Measurements from ENCODE around the gene CDYL. TPM values are rescaled to one million over a fixed set of nuclear protein-coding genes. Genes with fewer than 3 reads are reported as not detected.

Gene CDYL
- total RNA-seq, 1 experiment from 2014 or later, result 38.4 TPM

DNA sequence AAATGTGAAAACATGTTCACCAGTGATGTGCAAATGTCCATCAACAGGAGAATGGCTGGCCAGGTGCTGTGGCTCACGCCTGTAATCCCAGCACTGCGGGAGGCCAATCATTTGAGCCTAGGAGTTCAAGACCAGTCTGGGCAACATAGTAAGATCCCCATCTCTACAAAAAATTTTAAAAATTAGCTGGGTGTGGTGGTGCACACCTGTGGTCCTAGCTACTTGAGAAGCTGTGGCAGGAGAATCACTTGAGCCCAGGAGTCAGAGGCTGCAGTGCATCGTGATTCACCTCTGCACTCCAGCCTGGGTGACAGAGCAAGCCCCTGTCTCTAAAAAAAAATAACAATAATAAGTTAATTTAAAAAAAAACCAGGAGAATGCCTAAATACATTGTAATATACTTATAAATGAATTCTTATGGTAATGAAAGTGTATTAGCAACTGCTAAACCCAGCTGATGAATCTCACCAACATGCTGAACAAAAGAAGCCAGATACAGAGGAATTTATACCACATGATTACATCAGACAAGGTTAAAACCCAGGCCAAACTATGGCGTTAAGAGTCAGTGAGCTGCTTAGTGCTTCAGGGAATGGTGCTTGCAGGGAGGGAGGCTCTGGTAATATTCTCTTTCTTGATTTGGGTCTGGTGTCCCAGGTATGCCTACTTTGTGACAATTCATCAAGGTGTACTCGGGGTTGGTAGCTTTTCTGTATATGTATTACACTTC, 191.3 kb downstream of the CDYL start:
- Histone ChIP-seq H3K27me3 (ENCODE audit: low read length) (no peaks in the 10 kb centered on the region), H3K36me3 (ENCODE audit: low read depth, low read length) (no peaks in the 10 kb centered on the region), H3K9me3 (ENCODE audit: low read length) (no peaks in the 10 kb centered on the region), H3K4me1 (ENCODE audit: insufficient read depth, low read length) (no peaks in the 10 kb centered on the region), H3F3A (ENCODE audit: low read length, unreplicated experiment) (no peaks in the 10 kb centered on the region), H3K4me2 (ENCODE audit: low read length) (no peak overlapping the region), H3K9me2 (replicated peaks; ENCODE audit: low read length) (no peaks in the 10 kb centered on the region), H3K27ac (ENCODE audit: low read length) (no peak overlapping the region), H4K20me1 (ENCODE audit: low read length) (no peaks in the 10 kb centered on the region), H3K9ac (ENCODE audit: low read length) (no peak overlapping the region), H3K4me3 (ENCODE audit: low read length) (no peak overlapping the region), H3K79me2 (ENCODE audit: low read length) (no peaks in the 10 kb centered on the region), H2AFZ (ENCODE audit: low read length) (no peak overlapping the region)
- TF ChIP-seq, protein P1, sequence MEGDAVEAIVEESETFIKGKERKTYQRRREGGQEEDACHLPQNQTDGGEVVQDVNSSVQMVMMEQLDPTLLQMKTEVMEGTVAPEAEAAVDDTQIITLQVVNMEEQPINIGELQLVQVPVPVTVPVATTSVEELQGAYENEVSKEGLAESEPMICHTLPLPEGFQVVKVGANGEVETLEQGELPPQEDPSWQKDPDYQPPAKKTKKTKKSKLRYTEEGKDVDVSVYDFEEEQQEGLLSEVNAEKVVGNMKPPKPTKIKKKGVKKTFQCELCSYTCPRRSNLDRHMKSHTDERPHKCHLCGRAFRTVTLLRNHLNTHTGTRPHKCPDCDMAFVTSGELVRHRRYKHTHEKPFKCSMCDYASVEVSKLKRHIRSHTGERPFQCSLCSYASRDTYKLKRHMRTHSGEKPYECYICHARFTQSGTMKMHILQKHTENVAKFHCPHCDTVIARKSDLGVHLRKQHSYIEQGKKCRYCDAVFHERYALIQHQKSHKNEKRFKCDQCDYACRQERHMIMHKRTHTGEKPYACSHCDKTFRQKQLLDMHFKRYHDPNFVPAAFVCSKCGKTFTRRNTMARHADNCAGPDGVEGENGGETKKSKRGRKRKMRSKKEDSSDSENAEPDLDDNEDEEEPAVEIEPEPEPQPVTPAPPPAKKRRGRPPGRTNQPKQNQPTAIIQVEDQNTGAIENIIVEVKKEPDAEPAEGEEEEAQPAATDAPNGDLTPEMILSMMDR (conservative IDR thresholded peaks at IDR 0.05; ENCODE audit: low read depth, low read length), result no peak
- TF ChIP-seq EZH2 (IDR thresholded peaks at IDR 0.05; ENCODE audit: low read length, unreplicated experiment) (no peak), EZH2phosphoT487 (IDR thresholded peaks at IDR 0.05; ENCODE audit: borderline replicate concordance, low read length) (no peak)
- ChIA-PET CTCF (no interaction called here), POLR2A (ENCODE audit: unreplicated experiment) (no interaction called here)
- intact Hi-C loops (cut with micrococcal nuclease), result no loop called here
- no peak for ATAC-seq
- BruUV-seq (replicated peaks), result no TSS peak
- no peak for DNase-seq

DNA sequence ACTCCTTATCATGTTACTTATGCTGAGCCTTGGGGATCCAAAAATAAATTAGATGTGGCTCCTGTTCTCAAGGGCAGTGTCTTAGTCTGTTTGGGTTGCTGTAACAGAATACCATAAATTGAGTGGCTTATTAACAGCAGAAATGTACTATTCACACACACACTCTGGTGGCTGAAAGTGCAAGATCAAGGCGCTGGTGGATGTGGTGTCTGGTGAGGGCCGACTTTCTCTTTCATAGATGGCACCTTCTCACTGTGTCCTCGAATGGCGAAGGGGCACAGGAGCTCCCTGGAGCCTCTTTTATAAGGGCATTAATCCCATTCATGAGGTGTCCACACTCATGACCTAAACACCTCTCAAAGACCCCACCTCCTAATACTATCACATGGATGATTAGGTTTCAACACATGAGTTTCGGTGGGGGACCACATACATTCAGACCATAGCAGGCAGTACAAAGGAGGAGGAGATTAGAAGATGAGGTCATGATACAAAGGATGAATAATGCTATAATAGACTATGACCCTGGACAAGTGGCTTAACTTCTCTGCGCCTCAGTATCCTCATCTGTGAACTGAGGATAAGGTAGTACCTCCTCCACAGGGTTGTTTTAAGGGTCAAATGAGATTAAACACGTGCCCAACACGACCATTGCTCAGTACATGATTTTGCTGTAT, 193.5 kb downstream of the CDYL start:
- Histone ChIP-seq H3K4me1 (ENCODE audit: insufficient read depth, low read length) (no peaks in the 10 kb centered on the region), H3K9ac (ENCODE audit: low read length) (no peak overlapping the region), H3K27me3 (ENCODE audit: low read length) (no peaks in the 10 kb centered on the region), H3K79me2 (ENCODE audit: low read length) (no peaks in the 10 kb centered on the region), H2AFZ (ENCODE audit: low read length) (no peak overlapping the region), H3K27ac (ENCODE audit: low read length) (no peak overlapping the region), H3K4me3 (ENCODE audit: low read length) (no peak overlapping the region), H3K9me2 (replicated peaks; ENCODE audit: low read length) (no peaks in the 10 kb centered on the region), H3F3A (ENCODE audit: low read length, unreplicated experiment) (no peaks in the 10 kb centered on the region), H3K36me3 (ENCODE audit: low read depth, low read length) (no peaks in the 10 kb centered on the region), H3K9me3 (ENCODE audit: low read length) (no peaks in the 10 kb centered on the region), H3K4me2 (ENCODE audit: low read length) (no peak overlapping the region), H4K20me1 (ENCODE audit: low read length) (no peaks in the 10 kb centered on the region)
- intact Hi-C loops (cut with micrococcal nuclease), result no loop called here
- DNase-seq, result no peak
- no peak for ATAC-seq
- TF ChIP-seq, protein P1 (conservative IDR thresholded peaks at IDR 0.05; ENCODE audit: low read depth, low read length), result no peak
- TF ChIP-seq EZH2phosphoT487 (IDR thresholded peaks at IDR 0.05; ENCODE audit: borderline replicate concordance, low read length) (no peak), EZH2 (IDR thresholded peaks at IDR 0.05; ENCODE audit: low read length, unreplicated experiment) (no peak)
- no TSS peak for BruUV-seq (replicated peaks)
- POLR2A ChIA-PET (ENCODE audit: unreplicated experiment), result no interaction called here
- CTCF ChIA-PET, result no interaction called here

Measured in PC-3 (cell line).